GM18861 (cell line): ENCODE data around the gene DEAF1.
"Not testable (repeated sequence)": the region's sequence is repeated elsewhere in the genome, so short reads cannot be mapped to it uniquely, and the experiment has no call there.

ENCODE experiments used
- ATAC-seq: cut with Tn5 transposase; IDR thresholded peaks from one replicate; pipeline ENCODE4 v1.9.1; 2021; ENCODE audit not compliant: unreplicated experiment

Gene DEAF1

GRCh38 chr11:702462-703461 is 7.7 kb upstream of the DEAF1 start:
- no peak for ATAC-seq

DNA sequence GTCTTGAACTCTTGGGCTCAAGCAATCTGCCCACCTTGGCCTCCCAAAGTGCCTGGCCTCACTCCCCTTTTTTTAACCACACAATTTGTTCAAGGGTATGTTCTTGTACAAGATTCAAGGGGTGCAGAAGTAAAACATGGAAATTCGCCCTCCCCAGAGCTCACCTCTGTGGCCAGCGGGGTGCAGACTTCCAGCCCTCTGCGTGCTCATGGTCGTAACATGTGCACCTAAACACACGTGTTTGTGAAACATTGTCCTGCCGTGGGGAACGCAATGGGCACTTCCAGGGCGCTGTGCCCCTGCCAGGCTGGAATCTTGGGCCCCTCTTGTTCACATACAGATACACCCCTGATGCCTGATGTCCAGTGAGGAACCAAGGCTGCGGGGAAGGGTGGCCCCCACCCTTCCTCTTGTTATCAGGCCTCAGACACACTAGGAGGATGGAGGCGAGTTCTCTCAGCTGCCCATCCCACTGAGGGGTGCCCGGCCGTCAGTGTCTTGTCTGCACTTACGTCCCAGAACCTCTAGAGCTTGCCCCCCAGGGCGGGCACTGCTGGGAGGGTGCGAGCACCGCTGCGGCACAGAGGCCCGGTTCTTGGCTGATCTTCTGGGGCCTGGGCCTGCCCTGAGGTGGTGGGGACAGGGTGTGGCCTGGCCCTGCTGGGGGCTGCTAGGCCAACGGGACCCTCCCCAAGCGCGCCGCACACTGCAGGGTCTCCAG is 6.9 kb upstream of the DEAF1 start:
- no peak for ATAC-seq

- no peak for ATAC-seq
These were observed 4.7 kb upstream of the DEAF1 start for GRCh38 chr11:699753-700152.

DNA sequence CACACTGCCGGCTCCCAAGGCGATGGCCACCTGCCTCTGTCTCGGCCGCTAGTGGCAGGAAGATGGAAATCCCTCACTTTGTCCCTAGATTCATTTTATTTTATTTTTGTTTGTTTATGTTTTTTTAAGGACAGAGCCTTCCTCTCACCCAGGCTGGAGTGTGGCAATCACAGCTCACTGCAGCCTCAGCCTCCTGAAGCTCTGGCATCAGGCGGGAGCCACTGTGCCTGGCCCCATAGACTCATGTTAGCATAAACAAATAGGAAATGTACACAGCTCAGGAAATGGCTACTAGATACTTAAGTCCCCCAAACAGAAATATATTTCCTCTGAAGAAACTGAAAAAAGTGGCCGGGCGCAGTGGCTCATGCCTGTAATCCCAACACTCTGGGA is 4.1 kb upstream of the DEAF1 start:
- ATAC-seq, result no peak

DNA sequence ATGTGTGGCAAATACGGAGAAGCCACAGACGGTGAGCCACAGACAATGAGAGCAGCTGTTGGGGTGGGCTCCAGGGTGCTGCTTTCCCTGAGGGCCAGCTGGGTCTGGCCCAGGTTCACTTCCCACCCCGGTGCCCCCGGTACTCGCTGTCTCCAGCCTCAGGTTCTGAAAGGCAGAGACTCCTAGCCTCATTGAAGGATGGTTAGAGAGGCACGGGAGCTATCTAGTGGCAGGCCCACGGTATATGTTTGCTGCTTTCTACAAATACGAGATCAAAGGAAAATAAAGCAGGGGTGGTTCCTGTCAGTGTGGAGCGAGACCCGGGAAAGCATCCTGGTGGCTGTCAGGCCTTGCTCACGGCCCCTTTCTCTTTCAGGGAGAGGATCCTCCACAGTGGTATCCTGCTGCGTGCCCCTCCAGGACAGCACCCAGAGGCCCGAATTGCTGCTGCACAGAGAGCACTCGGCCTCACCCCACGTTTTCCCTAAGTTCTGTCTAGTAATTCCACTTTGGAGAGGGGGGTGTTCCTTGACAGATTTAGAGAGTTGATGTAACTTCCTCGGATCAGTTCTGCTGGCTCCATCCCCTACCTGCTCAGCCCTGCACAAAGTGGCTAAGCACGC is 3.6 kb upstream of the DEAF1 start:
- no peak for ATAC-seq

DNA sequence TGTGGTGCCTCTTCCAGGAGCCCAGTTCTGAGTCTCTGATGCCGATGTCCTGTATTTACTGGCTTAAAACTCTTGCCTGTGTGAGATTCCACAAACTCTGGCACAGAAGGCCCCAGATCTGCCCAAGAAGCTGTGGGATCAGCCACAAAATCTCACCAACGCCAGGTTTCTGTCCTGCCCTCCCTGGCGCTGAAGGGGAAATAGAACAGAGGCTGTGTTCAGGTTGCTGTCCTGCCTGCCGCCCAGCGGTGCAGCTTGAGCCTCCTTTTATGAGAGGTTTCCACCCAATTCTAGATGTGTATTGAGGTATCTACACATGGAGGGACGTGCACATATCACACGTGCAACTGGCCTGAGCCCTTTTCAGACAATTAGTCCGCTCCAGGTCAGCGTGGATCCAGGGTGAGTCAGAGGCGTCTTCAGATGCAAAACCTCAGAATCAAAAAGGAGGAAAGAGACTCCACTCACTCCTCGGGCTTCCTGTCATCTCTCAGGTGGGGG is 2.8 kb upstream of the DEAF1 start:
- ATAC-seq, result no peak

DNA sequence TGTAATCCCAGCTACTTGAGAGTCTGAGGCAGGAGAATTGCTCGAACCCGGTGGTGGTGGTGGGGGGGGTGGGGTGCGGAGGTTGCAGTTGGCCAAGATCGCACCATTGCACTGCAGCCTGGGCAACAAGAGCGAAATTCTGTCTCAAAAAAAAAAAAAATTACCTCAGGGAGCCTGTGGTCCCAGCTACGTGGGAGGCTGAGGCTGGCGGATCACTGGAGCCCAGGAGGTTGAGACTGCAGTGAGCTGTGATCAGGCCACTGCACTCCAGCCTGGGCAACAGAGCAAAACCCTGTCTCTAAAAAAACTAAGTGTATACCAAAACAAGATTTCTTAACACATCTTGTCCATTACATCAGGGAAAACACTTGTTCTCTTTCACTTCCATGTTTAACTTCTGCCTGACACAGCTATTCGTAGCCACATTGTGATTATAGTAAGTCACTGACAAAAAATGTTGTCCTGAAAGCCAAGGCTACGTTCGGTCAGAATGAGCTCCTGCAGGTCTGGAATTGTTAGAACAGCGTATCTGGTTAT is 2.0 kb upstream of the DEAF1 start:
- no peak for ATAC-seq

- ATAC-seq, result peak; percentile 68
These were observed 671 bp upstream of the DEAF1 start, which contains the start of gene TMEM80 for GRCh38 chr11:695538-696248. TMEM80 (plus strand) TSS chr11:695816; CDS start chr11:695828, 12 bp downstream.

GRCh38 chr11:695288-695537 is 191 bp upstream of the DEAF1 start:
- ATAC-seq, result no peak

- ATAC-seq, result no peak
These were observed 997 bp downstream of the DEAF1 start for GRCh38 chr11:693887-694562.

- no peak for ATAC-seq
These were observed 1.6 kb downstream of the DEAF1 start for GRCh38 chr11:693415-693831.

- no peak for ATAC-seq
These were observed 2.1 kb downstream of the DEAF1 start for GRCh38 chr11:692824-693414.

- no peak for ATAC-seq
These were observed 3.1 kb downstream of the DEAF1 start for GRCh38 chr11:691710-692590.

- ATAC-seq, result no peak
These were observed 4.0 kb downstream of the DEAF1 start for GRCh38 chr11:690738-691633.

GRCh38 chr11:690244-690643 is 4.8 kb downstream of the DEAF1 start:
- ATAC-seq, result not testable (repeated sequence)

DNA sequence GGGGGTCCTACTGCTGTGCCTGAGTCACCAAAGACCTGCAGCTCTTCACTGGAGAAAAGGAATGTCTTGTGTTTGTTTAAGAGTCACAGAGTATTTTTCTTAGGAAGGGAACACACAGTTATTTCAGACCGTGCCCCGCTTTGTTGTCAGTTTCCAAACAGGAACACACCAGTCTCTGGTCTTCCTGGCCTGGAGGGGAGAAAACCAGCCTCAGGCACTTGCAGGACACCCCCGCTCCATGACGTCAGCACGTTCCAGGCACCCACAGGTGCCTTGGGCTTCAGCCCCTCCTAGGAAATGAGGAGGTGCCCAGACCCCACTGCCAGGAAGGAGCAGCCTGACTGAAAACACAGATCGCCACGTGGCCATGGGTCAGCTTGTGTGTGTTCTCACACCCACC is 5.4 kb downstream of the DEAF1 start:
- ATAC-seq, result no peak

DNA sequence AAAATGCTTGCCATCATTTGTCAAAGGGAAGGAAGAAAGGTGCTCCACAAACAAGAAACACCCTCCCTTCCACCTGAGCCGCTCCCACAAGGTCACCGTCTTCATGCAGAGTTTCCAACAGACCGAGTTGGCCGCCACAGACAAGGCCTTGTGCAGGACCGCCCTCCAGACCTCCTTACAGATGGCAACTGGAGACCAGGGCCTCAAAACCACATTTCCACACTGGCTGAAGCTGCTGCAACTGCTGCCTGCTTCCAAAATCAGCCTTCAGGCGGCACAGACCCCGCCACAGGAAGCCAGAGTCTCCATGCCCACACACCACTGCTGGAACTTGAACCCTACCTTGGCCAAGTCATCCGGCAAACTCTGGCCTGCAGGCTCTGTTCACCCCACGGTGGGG is 6.3 kb downstream of the DEAF1 start:
- no peak for ATAC-seq

GRCh38 chr11:687751-688150 is 7.3 kb downstream of the DEAF1 start:
- ATAC-seq, result no peak
